Fibroblast of mammary gland (primary cell): Measurements from ENCODE around the gene STK10.
A peak's percentile ranks its signal among the peaks of the same experiment; 100 is the strongest.

ENCODE experiments used
- DNase-seq: peaks from one replicate; pipeline ENCODE4 v3.0.0-alpha.2; 2010; ENCODE audit warnings: low read depth
- H3K4me3 ChIP-seq: 2 replicates; pipeline ENCODE4 v1.5.1; 2011; ENCODE audit warnings: low read depth, mild to moderate bottlenecking, low read length, moderate library complexity; ENCODE audit not compliant: control insufficient read depth
- TF ChIP-seq, protein P1 (sequence below): conservative IDR thresholded peaks from 2 replicates; pipeline ENCODE4 v1.5.1; 2011; ENCODE audit warnings: low read depth, low read length, inconsistent platforms; ENCODE audit not compliant: control insufficient read depth, insufficient read depth

Gene STK10

DNA sequence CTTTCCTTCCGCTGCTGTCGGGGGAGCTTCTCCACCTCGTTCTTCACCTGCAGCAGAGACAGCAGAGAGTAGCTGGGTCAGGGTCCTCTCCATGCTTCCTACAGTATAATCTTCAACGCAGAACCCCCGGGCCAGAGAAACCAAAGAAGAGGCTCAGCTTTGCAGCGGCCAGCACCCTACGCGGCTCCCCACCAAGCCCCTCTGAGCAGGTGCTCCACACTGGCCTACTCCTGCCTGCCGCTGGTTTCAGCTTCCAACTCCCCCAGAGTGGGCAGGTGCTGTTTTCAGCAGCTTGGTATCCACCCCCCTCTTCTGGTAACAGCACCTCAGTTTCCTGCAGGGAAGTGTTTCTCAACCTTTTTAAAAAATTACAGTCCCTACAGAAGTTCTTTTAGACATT lies 123.3 kb downstream of the STK10 start:
- TF ChIP-seq, protein P1, sequence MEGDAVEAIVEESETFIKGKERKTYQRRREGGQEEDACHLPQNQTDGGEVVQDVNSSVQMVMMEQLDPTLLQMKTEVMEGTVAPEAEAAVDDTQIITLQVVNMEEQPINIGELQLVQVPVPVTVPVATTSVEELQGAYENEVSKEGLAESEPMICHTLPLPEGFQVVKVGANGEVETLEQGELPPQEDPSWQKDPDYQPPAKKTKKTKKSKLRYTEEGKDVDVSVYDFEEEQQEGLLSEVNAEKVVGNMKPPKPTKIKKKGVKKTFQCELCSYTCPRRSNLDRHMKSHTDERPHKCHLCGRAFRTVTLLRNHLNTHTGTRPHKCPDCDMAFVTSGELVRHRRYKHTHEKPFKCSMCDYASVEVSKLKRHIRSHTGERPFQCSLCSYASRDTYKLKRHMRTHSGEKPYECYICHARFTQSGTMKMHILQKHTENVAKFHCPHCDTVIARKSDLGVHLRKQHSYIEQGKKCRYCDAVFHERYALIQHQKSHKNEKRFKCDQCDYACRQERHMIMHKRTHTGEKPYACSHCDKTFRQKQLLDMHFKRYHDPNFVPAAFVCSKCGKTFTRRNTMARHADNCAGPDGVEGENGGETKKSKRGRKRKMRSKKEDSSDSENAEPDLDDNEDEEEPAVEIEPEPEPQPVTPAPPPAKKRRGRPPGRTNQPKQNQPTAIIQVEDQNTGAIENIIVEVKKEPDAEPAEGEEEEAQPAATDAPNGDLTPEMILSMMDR = no peak
- DNase-seq = no peak
- no peak overlapping the region for H3K4me3 ChIP-seq

DNA sequence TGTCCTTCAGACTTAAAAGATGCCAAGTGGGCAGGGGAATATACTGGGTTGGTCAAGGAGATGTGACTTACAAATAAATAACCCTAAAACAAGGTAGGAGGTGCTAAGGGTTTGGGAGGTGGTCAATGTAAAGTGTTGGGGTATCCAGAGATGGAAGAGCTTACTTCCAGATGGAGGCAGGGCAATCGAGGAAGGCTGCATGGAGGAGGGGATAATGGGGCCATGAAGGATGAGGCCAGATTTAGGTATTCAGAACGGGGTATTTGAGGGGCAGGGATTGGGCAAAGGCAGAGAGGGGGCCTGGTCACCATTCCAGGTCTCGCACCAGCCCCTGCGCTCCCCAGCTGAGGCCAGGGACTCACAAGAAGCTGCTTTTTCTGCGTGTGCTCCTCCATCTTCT lies 123.7 kb downstream of the STK10 start:
- H3K4me3 ChIP-seq = no peak overlapping the region
- DNase-seq = no peak
- TF ChIP-seq, protein P1 = no peak

DNA sequence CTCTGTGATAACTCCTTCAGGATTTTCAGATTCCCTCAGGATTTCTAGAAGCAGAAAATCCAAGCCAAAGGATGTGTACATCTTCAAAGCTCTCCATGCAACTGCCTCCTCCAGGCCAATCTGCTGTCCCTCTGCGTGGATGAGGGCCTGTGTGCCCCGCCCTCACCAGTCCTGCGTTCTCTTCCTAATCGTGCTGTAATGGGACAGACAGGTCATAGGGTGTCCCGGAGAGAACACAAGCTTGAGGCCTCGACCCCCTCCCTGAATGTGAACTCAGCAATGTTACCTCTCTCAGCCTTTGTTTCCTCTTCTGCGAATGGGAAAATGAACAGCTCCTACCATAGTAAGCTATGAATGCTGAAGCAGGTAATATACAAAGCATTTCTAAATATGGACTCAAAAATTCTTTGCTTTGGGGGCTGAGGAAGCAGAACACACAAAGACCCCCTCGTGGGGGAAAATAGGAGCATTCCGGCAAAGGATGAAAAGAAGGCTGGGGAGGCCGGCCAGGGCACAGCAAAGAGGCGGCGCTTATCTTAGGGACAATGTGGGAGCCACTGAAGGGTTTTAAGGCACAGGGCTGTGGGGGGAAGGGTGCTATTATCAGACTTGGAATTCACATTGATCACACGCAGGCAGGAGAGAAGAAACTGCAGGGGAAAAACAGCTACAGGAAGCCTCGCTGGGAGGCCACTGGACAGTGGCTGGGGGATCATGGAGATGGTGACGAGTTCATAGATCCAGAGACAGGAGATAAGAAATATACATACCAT lies 124.4 kb downstream of the STK10 start:
- TF ChIP-seq, protein P1 = no peak
- H3K4me3 ChIP-seq = no peak overlapping the region
- DNase-seq = no peak

DNA sequence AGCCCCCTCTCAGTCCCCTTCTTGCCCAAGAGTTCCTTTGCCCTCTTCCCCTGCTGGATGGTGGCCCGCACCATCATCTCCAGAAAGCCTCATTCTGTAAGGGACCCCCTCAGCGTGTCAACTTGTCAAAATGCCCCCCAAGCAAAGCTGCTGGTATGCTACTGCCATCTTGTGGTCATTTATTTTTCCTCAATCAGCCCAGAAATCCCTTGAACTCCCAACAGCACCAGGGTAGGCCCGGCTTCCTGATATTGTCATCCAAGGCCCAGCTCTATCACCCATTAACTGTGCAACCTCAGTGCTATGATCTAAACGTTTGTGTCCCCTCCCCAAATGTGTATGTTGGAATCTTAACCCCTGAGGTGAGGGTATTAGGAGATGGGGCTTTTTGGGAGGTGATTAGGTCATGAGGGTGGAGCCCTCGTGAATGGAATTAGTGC lies 128.3 kb downstream of the STK10 start:
- TF ChIP-seq, protein P1 = peak; percentile 60
- peak; percentile 17 for DNase-seq
- H3K4me3 ChIP-seq = no peak overlapping the region

DNA sequence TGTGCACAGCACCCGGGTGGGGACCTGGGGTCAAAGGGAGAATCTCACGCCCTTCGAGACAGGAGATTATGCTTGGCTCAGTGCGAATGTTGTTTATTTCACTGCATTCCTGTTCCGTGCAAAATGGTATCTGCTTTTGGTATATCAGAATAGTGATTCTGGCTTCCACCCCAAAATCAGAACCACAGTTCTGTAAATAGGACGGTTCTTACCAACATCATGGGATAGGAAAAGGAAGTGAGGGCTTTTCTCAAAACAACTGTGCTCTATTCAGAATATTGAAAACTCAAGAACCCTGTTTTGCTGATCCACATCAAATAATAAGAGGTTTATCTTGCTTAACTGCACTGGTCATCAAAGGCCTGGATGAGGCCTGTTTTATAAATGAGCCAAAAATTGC lies 129.9 kb downstream of the STK10 start:
- no peak overlapping the region for H3K4me3 ChIP-seq
- DNase-seq = no peak
- TF ChIP-seq, protein P1 = no peak

DNA sequence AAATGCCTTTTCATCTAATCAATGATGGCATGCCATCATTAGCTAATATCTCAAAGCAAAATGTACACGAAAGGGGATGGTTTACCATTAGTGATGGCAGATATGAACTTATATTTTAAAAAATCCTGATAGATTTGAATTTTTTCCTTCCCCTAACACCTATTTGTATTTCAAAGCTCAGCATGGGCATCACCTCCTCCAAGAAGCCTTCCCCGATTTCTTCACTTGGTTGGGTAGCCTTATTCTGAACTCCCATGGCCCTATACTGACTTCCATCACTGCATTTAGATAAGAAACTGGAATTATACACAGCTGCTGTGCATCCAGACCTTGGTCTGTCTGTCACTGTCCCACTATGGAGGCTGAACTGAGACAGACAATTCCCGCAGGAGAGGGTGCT lies 132.0 kb downstream of the STK10 start:
- DNase-seq = no peak
- no peak overlapping the region for H3K4me3 ChIP-seq
- TF ChIP-seq, protein P1 = no peak
